HL-60 (cell line): ENCODE measurements around the gene KIF3A.

Experiments used
- GABPA ChIP-seq: IDR thresholded peaks from 2 replicates; pipeline ENCODE4 v1.6.1; 2012; ENCODE audit warnings: low read depth
- TF ChIP-seq, protein P1 (sequence below): IDR thresholded peaks from one replicate; pipeline ENCODE4 v1.5.1; 2011; ENCODE audit warnings: low read length, control low read depth, inconsistent platforms; ENCODE audit not compliant: insufficient read depth
- TF ChIP-seq, protein P2 (sequence below): IDR thresholded peaks from 2 replicates; pipeline ENCODE4 v1.6.1; 2012; ENCODE audit warnings: low read depth; ENCODE audit not compliant: insufficient replicate concordance

GRCh38 chr5:132648355-132648754 lies 89.0 kb downstream of the KIF3A start:
- TF ChIP-seq, protein P1, sequence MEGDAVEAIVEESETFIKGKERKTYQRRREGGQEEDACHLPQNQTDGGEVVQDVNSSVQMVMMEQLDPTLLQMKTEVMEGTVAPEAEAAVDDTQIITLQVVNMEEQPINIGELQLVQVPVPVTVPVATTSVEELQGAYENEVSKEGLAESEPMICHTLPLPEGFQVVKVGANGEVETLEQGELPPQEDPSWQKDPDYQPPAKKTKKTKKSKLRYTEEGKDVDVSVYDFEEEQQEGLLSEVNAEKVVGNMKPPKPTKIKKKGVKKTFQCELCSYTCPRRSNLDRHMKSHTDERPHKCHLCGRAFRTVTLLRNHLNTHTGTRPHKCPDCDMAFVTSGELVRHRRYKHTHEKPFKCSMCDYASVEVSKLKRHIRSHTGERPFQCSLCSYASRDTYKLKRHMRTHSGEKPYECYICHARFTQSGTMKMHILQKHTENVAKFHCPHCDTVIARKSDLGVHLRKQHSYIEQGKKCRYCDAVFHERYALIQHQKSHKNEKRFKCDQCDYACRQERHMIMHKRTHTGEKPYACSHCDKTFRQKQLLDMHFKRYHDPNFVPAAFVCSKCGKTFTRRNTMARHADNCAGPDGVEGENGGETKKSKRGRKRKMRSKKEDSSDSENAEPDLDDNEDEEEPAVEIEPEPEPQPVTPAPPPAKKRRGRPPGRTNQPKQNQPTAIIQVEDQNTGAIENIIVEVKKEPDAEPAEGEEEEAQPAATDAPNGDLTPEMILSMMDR = no peak
- TF ChIP-seq, protein P2, sequence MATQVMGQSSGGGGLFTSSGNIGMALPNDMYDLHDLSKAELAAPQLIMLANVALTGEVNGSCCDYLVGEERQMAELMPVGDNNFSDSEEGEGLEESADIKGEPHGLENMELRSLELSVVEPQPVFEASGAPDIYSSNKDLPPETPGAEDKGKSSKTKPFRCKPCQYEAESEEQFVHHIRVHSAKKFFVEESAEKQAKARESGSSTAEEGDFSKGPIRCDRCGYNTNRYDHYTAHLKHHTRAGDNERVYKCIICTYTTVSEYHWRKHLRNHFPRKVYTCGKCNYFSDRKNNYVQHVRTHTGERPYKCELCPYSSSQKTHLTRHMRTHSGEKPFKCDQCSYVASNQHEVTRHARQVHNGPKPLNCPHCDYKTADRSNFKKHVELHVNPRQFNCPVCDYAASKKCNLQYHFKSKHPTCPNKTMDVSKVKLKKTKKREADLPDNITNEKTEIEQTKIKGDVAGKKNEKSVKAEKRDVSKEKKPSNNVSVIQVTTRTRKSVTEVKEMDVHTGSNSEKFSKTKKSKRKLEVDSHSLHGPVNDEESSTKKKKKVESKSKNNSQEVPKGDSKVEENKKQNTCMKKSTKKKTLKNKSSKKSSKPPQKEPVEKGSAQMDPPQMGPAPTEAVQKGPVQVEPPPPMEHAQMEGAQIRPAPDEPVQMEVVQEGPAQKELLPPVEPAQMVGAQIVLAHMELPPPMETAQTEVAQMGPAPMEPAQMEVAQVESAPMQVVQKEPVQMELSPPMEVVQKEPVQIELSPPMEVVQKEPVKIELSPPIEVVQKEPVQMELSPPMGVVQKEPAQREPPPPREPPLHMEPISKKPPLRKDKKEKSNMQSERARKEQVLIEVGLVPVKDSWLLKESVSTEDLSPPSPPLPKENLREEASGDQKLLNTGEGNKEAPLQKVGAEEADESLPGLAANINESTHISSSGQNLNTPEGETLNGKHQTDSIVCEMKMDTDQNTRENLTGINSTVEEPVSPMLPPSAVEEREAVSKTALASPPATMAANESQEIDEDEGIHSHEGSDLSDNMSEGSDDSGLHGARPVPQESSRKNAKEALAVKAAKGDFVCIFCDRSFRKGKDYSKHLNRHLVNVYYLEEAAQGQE = no peak
- no peak for TF ChIP-seq GABPA
